Hematopoietic multipotent progenitor cell (in vitro differentiated cells): ENCODE measurements around the gene FGF1. TPM values are rescaled to one million over a fixed set of nuclear protein-coding genes. Genes with fewer than 3 reads are reported as not detected.

Experiments used
- DNase-seq, 3 donors: peaks; one replicate each; pipeline ENCODE4 v3.0.0-alpha.2; 2011 to 2015; ENCODE audit warnings: low read depth in 2 of 3, low spot score in 2 of 3
- total RNA-seq: library from RNA; depleted of rRNA; stranded (reverse); fragments of >200 nt; gene quantifications from one replicate; pipeline ENCODE4 v1.2.3, GENCODE V29; 2012

FGF1 gene
- total RNA-seq, 1 donor, result not detected

DNA sequence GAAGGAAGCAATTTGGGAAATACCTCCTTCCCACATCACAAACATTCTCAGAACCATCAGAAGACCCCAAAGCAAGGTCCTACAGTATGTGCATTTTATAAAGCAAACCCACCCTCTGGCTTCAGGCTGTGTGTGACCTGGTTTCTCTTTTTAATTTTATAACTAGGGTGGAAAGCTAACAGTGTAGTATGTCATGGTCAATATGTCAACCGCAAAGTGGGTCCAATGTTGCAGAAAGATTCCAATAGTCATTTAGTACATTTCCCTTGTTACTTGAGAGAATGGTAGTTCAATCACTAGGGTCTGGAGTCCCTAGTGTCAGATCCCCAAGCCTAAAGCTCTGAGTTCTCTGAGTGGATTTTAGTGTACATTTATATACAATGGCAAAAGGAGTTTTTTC is 96.2 kb downstream of the FGF1 start:
- DNase-seq, result no peak

DNA sequence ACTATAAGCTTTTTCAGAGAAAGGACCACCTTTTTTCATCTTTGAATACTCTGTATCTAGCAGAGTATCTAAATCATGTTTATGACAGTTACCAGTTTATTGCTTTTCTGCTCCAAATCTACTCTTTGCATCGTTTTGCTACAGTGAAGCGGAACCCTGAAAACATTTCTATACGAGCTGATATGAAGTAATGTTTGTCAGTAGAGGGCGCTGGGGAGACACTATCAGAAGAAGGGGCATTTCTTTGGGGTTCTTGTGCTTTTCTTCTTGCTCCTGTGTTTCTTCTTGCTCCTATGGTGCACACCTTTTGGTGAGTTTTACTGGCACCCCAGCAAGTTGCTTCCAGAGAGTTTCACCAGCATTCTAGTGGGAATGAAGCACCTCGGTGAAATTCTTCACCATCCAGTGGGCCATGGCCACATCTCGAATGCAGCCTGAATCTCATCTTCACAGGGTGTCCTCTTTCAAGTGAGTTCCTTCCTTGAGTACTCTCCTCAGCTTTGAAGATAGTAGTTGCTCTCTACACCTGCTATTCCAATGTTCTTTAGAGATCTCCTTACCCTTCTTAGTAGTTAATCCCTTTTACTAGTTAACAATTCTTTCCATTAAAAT is 98.4 kb downstream of the FGF1 start:
- DNase-seq, result peak in 2 of 3 donors; percentile 39 to 62

DNA sequence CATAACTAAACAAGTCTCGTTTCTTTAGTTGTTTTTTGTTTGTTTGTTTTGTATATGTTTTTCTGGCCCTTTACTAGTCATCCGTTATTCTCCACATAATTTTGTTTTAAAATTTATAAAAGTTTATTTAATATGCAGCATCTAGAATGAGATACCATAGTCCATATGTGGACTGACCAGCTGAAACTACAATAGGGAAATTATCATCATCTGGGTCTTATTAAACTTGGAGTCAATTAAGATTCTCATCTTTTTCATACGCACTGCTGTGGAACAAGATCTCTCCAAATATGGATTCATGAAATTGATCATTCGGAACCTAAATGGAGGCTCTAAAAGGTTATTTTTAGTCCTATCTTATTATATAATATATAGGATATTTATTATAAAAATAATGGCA is 99.3 kb downstream of the FGF1 start:
- no peak for DNase-seq

DNA sequence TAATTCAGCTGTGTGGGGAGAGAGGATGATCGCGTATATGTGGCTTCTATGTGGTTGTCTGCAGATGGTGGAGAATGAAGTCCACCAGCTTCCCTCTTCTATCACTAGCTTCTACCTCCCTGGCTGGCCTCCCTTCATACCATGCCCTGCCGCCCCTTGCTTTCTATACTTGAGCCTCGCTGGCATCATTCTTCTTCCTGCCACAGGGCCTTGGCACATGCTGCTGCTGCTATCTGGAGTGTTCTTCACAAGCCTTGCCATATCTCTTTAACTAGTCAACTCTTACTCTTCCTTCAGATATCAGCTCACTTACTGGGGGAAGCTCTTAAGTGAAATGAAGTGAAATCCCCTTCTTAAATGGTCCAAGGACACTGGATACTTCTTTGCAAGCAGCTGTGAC is 100.4 kb downstream of the FGF1 start:
- DNase-seq, result no peak

DNA sequence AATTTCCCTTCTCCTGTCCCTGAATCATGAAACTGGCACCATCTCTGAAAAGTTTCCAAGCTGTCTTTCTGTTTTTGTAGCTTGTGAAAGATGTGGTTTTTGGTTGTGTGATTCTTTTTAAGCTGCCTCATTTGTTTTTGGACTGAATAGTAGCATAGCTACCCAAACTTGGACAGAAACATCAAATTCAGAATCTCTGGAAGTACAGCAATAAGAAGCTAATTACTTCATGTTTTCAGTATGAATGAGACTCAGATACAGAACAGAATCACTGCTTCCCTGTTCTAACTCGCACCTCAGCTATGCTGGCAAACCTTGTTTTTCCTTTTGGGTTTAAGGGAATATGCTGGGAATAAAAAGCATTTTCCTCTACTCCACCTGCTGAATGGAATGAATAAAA is 101.0 kb downstream of the FGF1 start:
- no peak for DNase-seq

DNA sequence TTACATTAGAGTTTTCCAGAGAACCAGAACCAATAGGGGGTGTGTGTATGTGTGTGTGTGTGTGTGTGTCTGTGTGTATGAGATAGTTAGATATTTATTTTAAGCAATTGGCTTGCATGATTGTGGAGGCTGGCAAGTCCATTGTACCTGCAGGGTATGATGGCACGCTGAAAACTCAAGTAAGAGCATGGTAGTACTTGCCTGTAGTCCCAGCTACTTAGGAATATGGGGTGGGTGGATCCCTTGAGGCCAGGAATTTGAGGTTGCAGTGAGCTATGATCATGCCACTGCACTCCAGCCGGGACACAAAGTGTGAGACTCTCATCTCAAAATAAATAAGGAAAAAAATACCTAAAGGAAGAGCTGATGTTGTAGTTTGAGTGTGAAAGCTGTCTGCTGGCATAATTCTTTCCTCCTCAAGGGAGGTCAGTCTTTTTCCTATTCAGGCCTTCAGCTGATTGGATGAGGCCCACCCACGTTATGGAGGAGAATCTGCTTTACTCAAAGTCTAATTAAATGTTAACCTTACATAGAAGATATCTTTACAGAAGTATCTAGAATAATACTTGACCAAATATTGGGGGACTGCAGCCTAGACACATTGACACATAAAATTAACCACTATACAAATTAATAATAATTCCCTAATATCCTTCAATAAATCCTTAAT is 107.6 kb downstream of the FGF1 start:
- DNase-seq, result no peak

DNA sequence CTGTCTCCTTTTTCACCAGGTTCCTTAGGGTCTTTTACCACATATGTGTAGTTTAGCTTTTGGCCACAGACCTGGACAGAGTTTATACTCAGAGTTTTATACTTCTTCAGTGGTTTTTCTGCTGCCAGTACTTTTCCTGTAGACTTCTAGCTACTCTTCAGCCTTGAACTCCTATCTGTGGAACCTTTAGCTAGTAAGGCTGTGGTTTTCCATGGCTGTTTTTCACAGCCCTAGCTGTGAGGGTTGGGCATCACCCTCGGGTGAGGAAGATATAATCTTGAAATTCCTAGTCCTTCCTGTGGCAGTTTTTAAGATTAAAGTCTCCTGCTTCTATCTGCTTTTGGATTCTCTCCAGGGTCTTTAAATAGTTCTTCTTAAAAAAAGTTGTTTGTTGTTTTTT is 109.1 kb downstream of the FGF1 start:
- no peak for DNase-seq

DNA sequence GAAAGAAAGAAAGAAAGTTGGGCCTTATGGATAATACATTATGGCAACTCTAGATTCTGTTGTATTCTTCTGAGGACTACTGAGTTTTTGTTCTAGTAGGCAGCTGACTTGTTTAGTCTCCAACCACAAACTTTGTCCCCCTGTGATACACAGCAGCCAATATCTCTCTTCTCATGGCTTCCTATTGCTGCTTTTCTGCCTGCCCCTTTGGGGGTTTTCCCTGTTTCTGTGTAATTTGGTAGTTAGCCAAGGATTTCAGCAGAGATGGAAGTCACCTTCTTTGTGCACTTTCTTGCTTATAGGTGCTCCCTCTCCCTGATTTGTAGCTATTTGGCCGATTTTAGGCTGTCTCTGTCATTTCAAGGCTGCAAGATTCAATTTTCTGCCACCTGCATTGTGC is 109.6 kb downstream of the FGF1 start:
- DNase-seq, result no peak

DNA sequence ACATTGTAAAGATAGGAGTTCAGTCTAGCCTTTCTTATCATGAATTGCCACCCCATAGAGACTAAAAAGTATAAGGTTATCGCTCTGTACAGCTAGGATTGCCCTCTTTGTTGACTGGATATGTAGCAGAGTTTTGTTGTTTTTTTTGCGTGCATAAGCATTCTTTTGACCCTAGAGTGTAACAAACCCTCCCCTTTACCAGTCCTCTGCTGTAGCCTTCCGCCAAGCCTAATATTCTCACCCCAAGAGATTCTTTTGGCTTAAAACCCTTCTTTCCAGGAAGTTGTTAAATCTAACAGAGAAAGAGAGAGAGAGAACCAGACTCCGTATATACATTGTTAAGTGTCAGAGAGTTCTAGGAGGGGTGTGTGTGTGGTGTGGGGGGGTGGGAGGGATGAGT is 113.9 kb downstream of the FGF1 start:
- DNase-seq, result no peak

DNA sequence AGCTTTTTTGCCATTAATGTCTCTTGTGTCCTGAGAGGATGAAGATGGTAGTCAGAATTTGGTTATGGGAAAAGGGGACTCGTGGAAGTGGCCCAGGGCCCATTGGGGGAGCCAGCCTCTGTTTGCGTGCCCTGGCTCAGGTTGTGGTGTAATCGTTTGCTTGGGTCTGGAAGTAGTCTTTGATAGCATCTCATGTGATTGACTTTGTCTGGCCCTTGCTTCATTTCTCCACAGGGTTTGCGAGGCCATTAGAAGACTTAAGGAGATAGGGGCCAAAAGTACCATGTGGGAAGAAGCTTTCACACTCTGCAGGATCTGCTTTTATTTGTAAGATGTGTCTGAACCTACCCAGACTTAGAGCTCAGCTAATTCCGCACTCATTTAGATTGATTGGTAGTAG is 114.5 kb downstream of the FGF1 start:
- DNase-seq, result no peak

DNA sequence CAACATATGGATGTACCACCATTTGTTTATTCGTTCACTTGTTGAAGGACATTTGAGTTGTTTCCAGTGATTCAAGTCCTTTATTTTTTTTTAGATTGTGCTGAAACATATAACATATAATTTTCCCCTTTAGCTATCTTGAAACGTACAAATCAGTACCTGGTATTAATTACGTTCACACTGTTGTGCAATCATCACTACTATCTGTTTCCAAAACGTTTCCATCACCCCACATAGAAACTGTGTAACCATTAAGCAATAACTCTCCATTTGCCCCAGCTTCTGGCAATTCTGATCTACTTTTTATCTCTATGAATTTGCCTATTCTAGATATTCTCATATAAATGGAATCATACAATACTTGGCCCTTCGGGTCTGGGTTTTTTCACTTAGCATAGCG is 116.0 kb downstream of the FGF1 start:
- DNase-seq, result no peak

DNA sequence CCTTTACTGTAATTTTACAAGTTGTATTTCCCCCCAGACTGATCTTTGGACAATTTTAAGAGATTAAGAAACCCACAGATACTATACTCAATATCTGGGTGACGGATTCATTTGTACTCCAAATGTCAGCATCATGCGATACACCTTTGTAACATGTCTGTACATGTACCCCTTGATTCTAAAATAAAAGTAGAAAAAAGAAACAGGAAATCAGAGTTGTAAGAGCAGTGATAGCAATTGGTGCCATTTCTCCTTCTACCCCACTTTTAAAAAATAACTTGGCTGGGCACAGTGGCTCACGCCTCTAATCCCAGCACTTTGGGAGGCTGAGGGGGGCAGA is 116.9 kb downstream of the FGF1 start:
- DNase-seq, result no peak

DNA sequence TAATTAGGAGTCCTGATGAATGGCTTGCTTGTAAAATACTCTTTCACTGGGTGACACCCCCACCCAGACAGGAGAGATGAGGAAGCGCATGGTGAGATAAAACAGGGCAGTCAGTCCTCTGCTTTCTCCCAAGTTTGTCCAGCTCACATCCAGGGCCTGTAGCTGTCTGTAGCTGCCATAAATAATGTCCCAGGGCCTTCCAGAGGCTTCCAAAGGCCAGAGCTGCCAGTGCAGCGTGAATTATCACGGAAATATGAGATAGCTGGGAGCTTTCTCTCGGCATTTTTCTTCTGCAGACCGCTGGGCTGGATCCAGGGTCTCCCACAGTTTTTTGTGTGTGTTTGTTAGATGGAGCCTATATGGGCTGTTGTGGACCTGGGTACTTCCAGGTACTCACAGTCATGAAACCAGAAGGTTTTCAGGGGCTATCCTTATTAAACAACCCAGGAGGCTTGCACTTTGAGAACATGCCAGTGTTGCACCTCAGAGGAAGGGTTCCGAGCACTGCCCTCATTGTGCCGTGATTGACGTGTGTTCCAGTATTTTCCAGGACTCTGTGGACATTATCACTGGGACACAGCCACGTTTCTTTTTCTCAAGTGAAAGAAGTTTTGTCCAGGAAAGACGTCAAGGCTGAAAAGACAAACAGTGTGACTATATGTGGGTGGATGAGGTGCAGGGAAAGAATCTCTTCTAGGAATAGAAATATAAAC is 117.5 kb downstream of the FGF1 start:
- no peak for DNase-seq

DNA sequence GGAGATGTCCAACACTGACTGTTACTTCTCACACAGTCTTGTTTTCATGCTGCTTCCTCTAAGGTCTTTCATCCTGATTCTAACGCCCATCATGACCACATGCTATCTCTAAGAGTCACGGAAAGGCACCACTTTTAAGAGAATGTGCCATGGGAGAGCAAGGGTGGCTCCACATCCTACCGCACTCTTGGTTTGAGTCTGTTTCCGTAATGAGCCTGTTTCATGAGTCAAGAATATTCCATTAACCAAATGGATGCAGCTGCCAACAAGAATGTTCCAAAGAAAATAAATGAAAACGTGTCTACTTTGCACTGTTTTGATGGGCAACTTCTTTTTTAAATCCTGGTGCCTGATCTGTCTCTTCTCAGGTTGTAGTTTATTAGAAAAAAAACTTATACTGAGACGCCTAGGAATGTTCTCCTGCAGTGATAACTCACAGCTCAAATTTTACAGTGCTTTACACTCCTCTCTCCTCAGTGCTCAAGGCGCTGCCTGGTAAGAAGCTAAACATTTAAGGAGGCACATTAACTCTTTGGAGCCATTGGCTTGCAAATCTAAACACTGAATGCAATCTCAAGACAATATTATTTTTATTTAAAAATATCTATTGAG is 124.3 kb downstream of the FGF1 start:
- no peak for DNase-seq

DNA sequence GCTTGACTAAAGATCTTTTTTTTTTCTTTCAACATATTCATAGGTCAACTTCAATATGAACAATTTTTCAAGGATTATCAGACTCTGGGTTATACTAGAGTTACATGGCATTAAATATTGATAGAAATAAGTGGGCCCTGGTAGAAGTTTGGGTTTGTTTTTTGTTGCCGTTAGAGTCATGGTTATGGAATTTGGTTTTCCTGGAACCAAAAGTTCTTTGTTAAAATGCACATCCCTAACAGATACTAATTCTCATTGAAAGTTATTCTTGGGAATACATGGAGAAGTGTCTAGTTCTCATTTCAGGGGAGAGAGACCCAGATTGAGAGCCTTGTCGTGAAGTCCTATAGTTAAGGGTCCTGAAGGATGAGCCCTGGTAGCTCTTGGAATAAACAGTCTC is 124.9 kb downstream of the FGF1 start:
- no peak for DNase-seq

DNA sequence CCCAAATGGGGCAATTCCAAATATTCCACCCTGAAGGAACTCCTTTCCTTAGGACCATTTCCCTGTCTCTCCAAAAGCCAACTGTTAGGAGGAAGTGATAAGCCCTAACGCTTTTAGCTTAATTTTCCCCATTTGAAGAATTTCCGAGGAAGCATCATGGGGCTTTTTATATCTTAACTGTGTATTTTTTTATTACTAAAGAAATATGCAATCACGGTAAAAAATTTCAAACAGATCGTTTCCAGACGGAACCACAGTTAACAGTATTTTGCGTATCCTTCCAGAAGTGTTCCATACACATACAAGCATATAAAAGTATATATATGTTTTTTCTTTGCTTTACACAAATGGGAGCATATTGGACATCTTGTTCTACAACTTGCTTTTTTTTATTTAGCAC is 133.8 kb downstream of the FGF1 start:
- DNase-seq, result no peak

DNA sequence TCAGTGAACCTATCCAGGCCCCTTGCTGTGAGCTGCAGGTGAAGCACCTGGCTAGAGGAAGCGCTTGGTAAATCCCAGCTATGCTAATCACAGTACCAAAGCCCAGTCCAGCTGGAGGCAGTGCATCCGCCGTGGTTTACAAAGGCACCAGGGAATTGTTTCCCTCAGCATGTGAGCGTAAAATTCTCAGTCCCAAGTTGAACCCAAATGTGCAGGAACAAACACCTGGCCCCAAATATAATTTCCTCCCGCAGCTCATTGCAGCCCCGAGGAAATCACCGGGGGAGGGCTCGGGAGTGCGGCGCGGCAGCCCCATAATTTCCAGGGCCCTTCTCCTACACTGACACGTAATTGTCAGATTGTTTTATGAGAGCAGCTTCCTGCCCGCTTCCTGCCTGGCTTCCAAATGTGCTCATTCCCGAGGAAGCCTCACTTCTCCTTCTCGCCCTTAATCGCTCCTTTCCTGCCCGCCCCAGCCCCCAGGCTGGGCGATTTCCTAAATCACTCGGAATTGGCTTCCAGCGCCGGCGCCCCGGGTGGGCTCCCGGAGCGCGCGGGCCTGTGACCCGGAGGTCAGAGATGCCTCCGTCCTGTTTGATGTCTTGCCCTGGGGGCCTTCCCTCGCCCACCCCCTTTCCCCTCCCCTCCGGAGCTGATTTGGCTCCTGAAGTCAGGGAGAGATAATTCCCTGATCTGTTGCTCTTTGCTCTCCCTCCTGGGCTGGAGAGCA is 134.4 kb downstream of the FGF1 start:
- no peak for DNase-seq

DNA sequence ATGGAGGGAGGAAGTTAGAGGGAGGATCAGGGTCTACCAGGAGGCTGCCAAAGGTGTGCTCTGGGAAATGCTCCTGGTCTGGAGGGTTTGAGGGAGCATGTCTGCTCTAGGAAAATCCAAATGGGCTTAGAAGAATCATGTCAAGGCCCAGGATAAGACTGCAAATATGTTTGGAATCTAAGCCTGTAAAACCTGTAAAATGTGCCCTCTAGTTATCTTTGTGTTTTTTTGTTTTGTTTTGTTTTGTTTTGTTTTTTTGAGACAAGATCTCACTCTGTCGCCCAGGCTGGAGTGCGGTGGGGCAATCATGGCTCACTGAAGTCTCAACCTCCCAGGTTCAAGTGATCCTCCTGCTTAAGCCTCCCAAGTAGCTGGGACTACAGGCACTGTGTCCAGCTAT is 135.4 kb downstream of the FGF1 start:
- DNase-seq, result no peak

DNA sequence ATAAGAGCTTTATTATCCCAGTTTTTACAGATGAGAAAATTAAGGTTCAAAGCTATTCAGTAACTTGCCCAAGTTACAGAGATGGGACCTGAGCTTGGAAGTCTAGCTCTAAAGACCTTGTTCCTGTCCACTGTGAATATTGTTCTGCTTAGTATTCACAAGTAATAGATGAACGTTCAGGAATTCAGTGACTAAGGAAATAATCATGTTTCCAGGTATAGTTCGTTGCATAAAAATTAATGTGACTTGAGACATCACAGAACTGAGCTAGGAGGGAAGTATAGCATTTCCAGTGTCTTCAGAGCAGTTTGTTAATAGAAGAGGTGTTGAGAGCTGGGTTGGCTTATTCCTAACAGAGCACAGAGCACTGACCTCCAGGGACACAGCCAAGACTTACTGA is 136.1 kb downstream of the FGF1 start:
- DNase-seq, result no peak

DNA sequence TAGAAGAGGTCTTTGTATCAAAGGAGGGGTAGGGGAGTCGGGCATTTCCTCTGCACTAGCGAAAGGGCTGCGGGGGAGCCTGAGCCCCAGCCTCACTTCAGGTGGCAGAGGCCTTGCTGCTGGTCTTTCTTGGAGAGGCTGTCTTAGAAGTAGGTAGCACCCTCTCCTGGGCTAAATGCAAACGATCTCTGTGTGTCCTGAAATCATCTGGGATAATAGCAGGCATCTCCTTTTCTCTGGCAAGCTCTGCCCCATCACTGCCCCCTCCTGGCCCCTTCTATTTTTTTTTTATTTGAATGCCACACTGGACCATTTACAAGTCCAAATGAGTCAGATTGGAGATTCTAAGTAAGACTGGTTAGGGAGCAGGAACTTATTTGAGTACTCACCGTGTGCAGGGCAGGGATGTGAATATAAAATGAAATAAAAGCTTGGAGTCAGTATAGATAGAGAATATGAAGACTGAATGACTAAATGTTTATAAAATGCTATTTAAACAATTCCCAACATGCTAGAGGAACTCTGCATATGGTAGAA is 137.1 kb downstream of the FGF1 start:
- peak in 2 of 3 donors; percentile 50 to 63 for DNase-seq
